GM12872 (cell line): ENCODE data around the gene SYT12.

Experiments used
- TF ChIP-seq, protein P1 (sequence below): IDR thresholded peaks from 3 replicates; pipeline ENCODE4 v1.5.1; 2011; ENCODE audit warnings: low read depth, mild to moderate bottlenecking, low read length, moderate library complexity; ENCODE audit not compliant: insufficient read depth

The SYT12 gene

GRCh38 chr11:66978229-66978628 is 44.7 kb upstream of the SYT12 start:
- TF ChIP-seq, protein P1, sequence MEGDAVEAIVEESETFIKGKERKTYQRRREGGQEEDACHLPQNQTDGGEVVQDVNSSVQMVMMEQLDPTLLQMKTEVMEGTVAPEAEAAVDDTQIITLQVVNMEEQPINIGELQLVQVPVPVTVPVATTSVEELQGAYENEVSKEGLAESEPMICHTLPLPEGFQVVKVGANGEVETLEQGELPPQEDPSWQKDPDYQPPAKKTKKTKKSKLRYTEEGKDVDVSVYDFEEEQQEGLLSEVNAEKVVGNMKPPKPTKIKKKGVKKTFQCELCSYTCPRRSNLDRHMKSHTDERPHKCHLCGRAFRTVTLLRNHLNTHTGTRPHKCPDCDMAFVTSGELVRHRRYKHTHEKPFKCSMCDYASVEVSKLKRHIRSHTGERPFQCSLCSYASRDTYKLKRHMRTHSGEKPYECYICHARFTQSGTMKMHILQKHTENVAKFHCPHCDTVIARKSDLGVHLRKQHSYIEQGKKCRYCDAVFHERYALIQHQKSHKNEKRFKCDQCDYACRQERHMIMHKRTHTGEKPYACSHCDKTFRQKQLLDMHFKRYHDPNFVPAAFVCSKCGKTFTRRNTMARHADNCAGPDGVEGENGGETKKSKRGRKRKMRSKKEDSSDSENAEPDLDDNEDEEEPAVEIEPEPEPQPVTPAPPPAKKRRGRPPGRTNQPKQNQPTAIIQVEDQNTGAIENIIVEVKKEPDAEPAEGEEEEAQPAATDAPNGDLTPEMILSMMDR: no peak

DNA sequence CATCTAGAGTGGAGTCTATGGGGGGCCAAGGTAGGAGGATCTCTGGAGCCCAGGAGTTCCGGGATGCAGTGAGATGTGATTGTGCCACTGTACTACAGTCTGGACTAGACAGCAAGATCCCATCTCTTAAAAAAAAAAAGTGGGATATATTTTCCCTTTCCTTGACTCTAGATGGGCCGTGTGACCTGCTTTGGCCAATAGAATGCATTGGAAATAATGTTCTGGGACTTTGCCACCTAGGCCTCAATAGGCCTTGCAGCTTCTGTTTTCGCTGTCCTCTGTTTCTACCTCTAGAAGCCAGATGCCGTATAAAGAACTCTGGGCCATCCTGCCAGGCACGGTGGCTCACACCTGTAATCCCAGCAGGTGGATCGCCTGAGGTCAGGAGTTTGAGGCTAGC is 44.2 kb upstream of the SYT12 start:
- TF ChIP-seq, protein P1: no peak

- TF ChIP-seq, protein P1: no peak
Observed at GRCh38 chr11:66979336-66979980, 43.5 kb upstream of the SYT12 start.

DNA sequence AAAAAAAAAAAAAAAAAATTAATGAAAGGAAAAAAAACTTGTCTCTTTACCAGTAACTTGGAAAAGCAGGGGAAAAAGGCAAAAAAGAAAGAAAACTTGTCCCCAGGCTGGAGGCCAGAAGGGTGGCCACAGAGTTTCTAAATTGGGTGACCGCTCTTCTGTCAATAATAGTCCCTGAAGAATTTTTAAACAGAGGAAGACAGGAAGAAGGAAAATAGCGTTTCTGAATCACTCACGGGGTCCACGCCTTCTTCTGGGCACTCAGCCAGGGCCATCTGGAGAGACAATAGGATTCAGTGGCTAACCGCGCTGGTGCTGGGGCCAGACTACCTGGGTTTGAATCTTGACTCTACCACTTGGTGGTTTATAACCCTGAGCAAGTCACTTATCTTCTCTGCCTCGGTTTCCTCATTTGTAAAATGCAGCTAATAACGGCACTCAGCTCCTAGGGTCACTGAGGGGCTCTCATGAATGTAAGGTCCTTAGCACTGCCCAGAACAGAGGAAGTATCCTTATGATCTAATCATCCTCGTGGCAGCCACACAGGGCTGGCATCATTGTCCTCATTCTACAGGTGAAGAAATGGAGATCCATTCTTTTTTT is 40.9 kb upstream of the SYT12 start:
- TF ChIP-seq, protein P1: no peak

DNA sequence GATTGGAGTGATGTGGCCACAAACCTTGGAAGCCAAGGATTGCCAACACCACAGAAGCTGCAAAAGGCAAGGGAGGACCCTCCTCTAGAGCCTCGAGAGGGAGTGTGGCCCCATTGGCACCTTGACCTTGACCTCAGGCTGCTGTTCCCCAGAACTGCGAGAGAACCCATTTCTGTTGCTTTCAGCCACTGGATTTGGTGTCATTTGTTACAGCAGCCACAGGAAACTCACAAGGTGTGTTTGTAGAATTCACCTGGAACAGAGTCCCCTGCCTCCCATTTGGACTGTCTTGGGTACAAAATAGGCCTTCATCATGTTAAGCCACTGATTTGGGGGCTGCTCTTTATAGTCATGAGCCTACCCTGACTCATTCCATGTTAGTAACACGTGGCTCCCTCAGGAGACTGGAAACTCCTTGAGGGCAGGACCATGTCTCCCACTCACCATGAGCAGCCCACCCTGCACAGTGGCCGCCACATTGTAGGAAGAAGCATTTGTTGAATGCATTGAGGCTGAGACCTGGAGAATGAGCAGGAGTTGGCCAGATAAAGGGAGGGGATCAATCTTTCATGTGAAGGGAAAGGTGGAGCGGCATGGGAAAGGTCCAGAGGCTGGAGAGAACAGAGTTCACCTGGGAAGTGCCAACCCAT is 39.5 kb upstream of the SYT12 start:
- TF ChIP-seq, protein P1: no peak

- TF ChIP-seq, protein P1: no peak
Observed at GRCh38 chr11:66985508-66986177, 37.3 kb upstream of the SYT12 start.

- TF ChIP-seq, protein P1: no peak
Observed at GRCh38 chr11:66986178-66986545, 36.8 kb upstream of the SYT12 start.
